Cortex of kidney (tissue), 1 donor: ENCODE results near the gene HECTD4.

Experiments used
- DNase-seq: peaks from one replicate; lab custom pipeline; 2025; lab: John Stamatoyannopoulos, UW

HECTD4 gene

DNA sequence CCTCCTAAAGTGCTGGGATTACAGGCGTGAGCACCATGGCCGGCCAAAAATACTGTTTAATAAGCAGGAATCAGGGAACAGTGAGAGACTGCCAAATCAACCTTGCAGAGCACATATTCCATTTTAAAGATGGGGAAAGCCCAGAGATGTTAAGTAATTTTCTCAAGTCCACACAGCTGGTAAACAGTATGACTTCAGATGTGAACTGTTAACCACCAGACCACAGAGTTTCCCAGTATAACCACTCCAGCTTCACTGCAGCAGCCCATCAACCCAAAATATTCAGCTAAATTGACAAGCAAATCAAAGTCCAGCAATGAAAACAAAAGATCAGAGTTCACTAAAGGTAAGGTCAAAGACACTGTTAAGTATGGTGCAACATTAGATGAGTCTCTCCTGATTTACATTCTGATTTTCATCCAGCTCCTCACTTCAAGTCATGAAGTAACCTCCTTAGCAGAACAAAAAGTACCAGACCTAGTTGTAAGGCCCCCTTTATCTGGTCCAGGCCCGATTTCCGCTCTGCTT lies 174.8 kb downstream of the HECTD4 start:
- DNase-seq, result no peak

DNA sequence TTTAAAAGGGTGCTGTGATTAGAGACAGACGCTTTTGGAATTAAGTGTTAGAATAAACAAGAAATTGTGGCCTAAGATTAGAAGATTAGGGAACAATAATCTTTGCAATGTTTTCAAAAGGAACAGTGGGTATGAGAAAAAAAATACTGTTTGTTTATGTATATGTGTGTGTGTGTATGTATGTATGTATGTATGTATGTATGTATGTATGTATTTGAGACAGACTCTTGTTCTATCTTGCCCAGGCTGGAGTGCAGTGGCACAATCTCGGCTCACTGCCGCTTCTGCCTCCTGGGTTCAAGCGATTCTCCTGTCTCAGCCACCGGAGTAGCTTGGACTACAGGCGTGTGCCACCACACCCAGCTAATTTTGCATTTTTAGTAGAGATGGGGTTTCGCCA lies 175.3 kb downstream of the HECTD4 start:
- DNase-seq, result no peak

DNA sequence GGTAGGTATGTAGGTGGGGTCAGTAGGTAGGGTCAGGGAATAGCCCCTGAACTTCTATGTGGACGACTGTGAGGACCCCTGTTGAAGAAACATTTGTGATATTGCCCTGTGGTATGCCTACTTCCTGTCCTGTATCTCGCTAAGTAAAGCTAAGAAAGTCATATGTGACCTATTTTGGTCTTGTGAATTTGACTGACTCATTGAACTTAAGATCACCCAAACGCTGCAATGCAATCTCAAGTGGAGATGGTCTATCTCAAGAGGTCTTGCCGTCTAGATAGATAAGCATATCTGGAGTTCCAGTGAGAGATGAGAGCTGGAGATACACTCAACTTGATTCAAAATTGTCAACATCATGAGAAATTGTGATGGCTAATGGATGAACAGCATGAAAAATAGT lies 183.1 kb downstream of the HECTD4 start:
- DNase-seq, result no peak

DNA sequence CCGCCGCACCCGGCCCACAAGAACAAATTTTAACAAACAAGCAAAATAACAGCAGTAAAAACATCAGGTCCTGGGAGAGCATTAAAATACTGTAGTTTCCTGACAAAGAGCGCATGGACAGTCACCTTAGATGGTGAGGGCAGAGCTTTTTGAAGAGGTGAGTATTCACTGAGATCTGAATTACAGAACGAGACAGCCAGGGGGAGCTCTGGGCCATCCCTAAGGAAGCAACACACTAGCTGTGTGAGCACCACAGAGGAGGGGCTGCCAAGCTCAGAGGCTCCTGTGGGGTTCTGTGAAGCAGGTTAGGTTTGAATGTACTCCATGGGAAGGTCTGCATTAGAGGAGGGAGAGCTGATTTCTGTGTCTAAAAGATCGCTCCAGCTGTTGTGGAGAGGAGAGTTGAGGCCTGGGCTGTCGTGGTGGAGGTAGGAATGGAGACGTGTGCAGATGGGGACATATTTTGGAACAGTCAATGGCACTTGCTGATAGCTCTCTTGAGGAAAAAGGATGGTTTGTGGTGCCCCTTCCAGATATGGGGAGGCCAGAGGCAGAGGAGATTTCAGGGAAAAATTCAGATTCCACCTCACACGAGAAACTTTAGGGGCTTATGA lies 184.0 kb downstream of the HECTD4 start:
- DNase-seq, result no peak

DNA sequence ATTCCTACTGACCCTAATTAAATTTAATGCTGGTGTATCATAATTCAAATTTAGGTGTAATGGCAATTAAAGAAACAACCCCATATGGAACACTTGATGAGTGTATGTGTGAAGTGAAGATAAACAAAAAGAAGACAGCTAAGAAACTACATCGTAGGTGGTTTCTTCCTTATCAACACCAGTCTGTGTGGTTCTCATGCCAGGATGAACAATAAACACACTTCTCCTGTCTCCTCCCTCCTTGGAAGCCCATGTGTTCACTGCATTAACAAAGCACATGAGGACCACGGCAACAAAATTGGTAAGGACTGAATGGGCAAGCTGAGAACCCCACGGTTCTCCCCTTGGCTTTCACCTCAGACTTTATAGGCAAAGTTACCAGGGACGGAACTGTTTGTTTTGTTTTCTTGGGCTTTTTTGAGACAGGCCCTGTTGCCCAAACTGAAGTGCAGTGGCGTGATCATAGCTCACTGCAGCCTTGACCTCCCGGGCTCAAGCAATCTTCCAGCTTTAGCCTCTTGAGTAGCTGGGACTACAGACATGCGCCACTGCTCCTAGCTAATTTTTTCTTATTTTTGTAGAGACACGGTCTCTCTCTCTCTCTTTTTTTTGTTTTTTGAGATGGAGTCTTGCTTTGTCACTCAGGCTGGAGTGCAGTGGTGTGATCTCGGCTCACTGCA lies 185.9 kb downstream of the HECTD4 start:
- DNase-seq, result no peak

DNA sequence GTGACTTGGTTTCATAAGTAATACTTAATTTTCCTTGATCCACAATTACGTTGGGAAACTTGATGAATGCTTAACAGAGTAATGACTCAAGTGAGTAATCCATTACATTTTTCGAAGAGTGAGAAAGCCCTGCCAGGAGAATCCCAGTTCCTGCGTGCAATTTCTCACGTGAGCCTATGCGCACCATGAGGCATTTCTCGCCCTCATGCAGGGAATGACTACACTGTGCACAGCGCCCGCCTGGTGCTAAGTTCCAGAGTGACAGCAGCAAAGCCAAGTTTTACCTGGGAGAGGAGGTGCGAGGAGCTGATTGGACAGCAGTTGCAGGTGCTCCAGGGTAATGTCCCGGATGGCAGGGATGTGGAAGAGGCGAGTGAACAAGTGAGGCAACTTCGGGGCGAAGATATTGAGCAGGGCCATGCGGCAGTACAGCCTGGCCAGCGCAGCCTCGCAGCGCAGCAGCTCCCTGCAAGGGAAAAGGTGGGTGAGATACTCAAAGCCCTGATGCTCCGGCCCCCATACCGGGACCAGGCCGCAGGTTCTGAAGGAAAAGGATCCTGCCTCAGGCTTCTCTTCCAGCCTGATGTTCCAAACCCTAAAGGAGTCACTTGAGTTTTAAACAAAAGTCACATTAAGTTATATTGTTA lies 187.5 kb downstream of the HECTD4 start:
- no peak for DNase-seq

DNA sequence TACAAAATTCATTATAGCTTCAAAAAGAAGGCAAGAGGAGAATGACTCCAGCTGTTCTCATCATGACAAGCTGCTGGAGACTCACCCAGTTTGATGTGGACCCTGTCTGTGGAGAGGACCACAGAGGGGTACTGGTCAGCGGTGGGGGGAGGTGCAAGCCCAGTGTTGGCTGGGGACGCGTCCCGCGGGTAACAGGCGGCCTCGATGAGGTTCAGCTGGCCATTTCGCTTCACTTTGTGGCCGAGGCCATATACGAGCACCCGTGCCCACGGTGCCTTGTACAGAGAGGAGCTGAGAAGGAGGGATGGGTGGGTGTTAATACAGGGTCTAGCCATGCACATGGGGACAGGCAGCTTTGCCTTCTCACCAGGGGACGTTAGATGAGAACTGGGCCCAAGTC lies 189.8 kb downstream of the HECTD4 start:
- DNase-seq, result no peak

DNA sequence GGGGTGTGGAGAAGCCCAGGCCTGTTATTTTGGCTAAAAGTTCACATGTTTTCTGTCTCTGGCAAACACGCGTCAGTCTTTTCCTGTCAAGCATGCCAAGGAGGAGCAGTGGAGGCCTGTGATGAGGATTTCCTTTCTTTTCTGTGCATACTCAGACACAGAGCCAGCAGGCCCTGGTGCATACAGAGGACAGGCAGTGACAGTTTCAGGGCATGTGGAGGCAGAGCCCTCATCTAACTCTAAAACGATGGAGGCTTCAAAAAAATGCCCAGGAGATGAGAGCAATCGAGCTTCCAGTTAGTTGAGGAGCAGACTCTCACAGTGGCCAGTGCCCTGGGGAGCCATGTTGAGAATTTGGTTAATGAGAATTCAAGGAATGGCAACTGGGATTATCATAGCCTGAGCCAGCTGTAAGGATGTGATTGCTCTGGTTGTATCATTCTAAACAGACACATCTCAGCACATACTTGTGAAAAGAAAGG lies 190.3 kb downstream of the HECTD4 start:
- DNase-seq, result no peak

DNA sequence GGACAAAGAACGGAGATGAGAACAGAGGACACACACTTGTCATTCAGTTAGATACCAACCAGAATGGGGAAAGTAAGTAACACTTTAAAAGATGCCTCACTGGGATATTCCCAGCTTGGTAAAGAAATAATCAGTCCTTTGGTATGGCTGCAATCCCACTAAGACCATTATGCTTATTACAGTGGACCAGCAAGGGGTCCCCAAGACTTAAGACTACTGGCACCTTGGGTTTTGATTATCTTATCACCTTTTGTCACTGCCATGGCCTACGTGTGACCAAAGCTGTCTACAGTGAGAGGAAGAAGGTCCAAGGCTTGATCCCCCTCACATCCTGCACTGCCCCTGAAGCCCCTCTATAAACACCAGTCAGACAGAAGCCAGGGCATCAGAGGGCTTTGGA lies 191.0 kb downstream of the HECTD4 start:
- no peak for DNase-seq

DNA sequence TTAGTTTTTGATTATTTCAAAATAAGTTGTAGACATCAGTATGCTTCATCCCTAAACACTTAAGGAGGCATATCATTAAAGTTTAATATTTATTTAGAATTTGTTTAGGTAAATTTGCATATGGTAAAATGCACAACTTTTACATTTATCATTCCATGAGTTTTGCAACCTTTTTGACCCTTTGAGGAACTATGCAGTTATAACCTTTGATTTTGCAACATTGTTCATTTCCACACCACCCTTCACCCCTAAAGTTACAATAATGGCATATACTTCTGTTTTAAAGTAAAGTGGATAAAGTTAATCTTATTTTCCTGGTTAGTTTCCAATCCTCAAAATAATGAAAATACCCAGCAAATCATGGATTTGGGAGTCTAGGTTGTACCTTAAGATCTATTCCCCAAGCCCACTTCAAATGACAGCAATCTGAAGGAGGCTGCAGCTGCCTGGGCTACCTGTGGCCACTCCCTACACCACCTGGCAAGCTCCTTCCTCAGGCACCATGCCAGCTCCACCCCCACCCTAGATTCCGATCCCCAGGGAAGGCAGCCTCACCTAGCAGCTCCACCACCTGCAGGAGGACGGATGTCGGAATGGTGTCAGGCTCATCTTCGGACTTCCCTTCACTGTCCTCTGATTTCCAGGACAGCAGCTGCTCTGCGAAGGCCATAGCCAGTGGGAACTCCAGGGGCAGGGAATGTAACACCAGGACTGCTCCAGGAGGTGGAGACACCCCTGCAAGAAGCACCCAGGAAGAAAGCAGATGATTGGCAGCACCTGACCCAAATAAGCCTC lies 191.8 kb downstream of the HECTD4 start:
- DNase-seq, result no peak

DNA sequence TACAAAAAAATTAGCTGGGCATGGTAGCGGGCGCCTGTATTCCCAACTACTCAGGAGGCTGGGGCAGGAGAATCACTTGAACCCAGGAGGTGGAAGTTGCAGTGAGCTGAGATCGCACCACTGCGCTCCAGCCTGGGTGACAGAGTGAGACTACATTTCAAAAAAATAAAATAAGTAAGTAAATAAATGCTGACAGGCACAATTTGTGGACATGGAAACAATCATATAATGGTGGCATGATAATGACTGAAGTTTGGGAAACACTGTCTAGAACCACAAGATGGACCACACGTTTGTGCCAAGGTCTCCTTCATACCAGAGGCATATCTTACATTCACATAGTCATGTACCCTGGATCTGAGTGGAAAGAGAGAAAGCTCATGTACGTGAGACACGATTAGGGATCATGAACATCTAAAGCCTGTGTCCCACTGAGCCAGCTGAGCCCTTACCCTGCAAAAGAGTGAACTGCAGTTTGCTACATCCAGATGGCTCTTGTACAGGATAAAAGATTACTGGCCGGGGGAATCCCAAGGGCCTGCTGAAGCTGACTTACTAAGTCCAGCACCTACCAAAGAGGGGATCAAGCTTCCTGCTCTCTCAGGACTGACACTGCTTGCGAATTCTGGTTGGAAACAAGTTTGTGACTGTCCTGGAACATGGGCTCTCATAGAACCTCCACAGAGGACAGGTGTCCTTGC lies 194.0 kb downstream of the HECTD4 start:
- DNase-seq, result no peak

DNA sequence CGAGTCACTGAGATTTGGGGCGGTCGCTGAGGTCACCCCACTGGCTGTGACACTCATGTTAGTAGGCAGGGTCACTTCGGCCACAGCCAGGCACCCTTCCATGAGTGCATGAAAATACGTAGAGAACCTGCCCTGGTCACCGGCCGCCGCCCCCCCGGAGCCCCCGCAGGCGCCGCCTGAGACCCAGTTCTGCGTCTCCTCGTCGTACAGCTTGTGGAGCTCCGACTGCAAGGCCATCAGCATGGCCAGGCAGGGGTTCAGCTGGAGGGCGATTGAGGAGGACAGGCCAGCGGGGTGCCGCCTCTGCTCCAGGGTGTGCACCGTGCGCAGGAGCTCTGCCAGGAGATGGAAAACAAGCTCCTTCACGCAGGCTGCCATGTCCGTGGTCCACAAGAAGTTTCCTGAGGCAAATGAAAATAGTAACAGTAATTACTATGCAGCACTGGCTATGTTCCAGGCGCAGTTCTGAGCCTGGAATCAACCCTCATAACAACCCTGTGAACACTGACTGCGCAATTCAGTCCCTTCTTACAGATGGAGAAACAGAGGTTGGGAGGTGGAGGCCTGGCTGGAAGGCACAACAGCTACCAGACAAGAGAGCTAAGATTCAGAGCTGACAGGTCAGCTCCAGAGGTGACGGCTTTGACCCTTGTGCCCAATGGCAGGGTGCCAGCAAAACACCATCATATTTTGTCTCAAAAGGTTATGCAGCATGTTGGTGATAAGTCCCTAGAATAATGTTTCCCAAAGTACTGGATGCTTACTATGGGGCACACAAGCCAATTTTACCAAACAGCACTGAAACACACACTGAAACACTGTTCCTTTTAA lies 196.9 kb downstream of the HECTD4 start:
- no peak for DNase-seq

DNA sequence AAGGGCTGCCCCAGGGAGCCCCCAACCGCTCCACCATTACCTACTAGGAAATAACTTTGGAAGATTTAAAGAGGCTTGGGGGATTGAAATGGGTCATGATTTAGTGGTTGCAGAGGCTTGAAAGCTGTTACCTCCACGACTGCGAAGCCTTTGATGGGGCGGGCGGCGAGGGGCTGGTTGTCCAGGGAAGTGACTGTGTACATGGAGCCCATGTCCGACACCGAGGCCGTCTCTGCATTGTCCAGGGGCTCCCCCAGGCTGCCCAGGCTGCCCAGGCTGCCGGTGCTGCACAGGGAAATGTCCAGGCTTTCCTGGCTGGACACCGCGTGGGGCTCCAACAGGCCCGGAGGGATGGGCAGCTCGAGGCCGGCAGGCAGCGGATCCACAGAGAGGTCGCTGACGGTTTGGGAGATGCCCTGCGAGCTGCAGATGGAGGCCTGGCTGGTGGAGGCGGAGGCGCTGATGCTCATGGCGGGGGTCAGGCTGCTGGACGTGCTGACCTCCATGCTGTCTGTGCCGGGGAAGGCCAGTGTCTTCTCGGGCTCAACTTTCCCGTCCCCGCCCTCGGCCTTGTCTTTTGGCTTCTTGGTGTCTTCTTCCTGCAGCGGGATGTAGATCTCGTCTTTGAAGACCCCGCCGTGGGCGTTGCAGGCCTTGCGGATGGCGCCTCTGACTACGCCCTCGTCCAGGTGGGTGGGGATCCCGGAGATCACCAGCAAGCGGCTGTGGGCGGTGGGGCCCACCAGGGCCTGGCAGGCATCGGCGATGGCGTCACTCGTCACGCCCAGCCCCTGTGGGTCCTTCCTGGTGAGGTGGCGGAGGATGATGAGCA lies 198.0 kb downstream of the HECTD4 start:
- DNase-seq, result no peak

DNA sequence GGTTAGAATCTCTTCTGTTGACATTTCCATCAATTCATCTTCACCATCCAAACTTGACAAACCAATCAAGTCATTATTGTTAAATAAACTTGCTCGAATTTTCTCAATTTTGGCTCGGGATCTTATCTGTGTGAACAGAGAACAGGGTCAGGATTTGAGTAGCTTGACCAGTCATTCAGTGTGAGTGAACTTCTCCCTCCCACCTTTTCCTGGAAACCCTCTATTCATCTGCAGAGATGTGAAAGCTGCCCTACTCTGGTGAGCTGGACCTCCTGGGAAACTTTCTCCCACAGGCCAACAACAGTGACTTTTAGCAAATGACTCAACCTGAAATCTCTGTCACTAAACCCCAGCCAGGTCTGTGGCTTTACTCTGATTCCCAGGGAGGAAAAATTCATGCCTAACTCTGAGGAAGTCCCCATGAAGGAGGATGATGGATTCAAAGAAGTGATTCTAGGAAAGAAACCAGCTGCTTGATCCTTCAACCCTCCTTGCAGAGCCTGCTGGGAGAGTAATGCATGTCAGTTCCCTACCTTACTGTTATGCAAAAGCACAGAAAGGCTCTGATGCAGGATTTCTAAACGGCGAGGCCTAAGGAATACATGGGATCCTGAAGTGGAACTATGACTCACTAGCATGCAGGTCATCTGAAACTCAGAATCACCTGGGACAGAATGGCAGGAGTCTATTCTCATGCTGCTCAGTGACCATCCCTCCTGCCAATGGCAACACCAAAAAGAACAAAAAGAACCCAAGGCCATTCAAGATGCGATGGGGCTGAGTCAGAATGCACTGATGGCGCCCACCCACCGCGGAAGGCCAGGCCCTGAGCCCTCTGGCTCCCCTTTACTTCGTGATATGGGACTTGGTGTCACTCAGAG lies 198.8 kb downstream of the HECTD4 start:
- DNase-seq, result no peak

DNA sequence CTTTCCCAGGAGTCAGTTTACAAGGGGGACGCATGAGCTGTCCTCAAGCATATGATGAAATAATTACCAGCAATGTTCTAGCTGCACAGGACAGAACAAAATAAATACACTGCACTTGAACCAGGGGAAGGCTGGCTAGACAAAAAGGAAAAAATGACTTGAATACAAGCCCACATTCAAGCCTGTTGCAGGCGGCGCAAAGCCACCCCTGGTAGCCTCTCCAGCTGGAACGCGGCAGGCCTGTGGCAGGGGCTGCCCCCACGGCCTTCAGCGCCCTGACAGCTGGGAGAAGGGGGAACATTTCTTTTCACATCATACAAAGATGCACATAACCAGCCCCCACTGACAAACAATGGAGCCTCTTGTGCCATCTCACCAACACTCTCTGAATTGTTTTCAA lies 199.7 kb downstream of the HECTD4 start:
- no peak for DNase-seq

DNA sequence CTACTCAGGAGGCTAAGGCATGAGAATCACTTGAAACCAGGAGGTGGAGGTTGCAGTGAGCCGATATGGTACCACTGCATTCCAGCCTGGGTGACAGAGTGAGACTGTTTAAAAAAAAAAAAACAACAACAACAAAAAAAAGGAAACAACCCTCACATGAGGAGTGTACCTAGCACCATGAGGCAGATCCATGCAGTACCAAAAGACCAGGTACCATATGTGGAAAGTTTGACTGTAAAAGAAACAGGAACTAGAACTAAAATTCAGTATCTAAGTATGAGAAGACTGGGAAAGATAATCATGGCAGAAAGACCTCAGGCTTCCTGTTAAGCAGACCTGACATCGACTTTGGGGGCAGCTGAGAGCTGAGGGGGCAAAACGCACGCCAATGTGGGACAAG lies 201.8 kb downstream of the HECTD4 start:
- DNase-seq, result no peak

DNA sequence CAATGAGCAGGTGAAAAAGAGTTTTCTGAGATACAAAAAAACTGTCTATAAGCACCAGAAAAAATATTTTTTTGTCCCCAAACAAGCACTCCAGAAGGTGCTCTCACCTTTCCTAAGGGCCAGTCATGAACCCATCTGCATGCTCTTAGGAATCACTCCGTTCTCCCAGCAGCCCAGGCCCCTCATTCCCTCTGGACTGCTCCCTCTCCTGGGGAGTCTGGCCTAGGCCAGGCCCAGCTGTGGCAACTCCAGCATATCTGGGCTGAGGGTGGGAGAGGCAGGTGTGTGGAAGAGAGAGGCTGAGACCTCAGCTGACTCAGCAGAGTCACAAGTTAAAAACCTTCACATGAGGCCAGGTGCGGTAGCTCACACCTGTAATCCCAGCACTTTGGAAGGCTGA lies 202.3 kb downstream of the HECTD4 start:
- DNase-seq, result no peak

DNA sequence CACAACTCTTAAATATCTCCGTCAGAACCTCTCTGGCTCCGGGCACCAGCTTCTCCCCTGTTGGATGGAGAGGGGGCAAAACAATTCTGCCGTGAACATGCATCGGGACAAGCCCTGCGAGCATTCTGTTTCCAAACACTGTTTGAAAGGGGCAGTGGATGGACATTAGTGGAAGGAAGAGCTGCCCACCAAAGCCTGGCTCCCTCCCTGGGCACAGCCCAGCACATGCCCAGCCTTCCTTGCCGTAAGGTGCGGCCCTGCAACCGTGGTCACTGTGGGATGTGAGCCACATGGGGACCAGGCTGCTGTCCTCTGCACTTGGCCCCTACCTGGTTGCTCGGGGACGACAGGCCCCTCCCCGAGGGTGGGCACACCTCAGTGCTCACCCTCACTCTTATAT lies 202.9 kb downstream of the HECTD4 start:
- DNase-seq, result no peak

DNA sequence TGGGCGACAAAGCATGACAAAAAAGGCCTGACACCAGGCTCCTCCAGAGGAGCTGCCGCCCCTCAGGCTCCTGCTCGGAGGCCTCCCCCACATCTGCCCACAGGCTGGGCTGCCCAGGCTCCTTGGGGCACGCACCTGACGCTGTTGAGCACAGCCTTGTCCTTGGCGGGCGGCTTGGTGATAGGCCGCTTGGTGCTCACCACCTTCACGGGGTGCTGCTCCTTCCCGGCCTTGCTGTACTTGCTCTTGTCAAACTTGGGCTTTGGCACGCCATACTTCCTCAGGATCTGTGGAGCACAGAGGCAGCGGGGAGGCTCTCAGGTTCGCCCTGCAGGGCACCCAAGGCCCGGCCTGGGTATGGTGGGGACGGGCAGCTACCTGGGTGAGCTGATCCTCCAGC lies 203.4 kb downstream of the HECTD4 start:
- no peak for DNase-seq
